HG03378 (cell line): ENCODE results near the gene SHC3.

Experiments
- ATAC-seq: cut with Tn5 transposase; IDR thresholded peaks from one replicate; pipeline ENCODE4 v1.9.1; 2021; ENCODE audit warnings: mild to moderate bottlenecking, moderate library complexity; ENCODE audit not compliant: unreplicated experiment

The SHC3 gene

DNA sequence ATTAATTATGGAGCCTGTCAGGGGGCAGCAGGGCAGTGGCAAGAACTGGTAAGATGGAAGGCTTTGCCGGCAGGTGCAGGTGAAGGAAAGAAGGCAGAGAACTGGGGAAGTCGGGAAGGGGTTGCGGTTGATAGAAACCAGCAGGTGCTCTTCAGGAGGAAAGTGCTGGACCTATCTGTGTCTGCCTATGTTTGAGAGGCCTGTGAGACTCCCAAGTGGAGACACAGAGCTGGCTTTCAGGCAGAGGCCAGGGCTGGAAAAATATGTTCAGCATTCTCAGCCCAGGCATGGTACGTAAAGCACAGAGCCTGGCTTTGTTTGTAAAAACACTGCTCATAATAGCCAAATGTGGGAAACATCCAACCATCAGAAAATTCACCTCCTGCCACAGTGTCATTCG lies 117.8 kb downstream of the SHC3 start:
- ATAC-seq, result no peak

GRCh38 chr9:89059925-89060506 lies 118.6 kb downstream of the SHC3 start:
- ATAC-seq, result no peak

DNA sequence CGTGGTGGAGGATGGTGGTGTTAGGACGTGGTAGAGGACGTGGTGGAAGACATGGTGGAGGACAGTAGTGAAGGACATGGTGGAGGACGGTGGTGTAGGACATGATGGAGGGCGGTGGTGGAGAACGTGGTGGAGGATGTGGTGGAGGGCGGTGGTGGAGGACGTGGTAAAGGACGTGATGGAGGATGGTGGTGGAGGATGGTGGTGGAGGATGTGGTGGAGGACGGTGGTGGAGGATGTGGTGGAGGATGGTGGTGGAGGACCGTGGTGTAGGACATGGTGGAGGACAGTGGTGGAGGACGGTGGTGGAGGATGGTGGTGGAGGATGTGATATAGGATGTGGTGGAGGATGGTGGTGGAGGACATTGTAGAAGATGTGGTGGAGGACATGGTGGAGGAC lies 119.7 kb downstream of the SHC3 start:
- no peak for ATAC-seq

DNA sequence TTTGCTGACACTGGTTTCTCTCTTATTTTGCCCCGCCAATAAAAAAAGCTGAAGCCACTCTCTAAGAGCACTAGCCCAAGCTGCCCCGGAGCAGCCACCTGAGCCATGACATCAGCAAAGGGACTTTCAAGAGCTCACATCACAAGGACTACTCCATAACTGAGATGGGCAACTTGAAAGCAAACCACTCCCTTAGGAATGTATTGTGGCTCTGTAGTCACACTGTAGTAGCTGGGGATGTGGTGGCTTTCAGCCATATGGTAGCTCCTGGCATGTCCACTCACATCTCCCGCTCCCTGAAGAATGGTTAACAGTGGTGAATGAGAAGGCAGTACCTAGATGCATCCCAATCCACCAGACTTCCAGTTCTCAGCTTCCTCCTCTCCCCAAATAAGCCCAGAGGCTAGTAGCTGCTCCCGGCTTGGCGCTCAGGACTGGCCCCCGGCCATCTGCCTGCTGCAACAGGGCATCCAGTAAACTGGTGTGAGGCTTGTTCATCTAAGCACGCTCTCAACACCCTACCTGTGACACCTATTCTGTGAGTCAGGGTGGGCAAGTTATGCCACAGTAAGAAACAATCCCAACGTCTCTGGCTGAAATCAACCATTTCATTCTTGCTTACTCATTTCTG lies 123.6 kb downstream of the SHC3 start:
- ATAC-seq, result no peak

- no peak for ATAC-seq
Measured at GRCh38 chr9:89053301-89053700, 125.3 kb downstream of the SHC3 start.

DNA sequence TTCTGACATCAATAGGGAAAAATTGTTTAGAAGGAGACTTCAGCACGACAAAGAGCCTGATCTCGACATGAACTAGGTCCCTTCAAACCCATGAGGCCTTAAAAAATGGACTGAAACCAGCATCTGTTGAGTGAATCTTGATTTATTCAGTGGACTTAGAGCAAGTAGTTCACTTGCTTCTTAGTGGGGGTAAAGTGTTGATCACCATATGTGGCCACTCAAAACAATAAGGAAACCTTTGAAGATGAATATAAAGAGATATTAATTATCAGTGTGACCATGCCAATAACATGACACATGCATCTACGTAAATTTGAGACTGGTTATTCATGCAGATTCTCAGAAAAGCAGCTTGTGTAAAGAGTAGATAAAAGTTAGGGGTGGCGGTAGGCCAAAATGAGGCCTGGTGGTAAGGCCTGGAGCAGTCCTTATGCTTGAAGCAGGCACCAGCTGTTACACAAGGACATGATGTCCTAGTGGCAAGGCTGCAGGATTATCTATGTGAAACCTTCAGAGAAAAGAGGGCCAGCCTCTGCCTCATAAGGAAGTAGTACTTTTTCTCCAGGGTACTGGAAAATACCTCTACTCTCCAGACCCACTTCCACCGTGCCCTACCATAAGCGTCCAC lies 126.0 kb downstream of the SHC3 start:
- ATAC-seq, result no peak

GRCh38 chr9:89051421-89052025 lies 127.1 kb downstream of the SHC3 start:
- no peak for ATAC-seq

DNA sequence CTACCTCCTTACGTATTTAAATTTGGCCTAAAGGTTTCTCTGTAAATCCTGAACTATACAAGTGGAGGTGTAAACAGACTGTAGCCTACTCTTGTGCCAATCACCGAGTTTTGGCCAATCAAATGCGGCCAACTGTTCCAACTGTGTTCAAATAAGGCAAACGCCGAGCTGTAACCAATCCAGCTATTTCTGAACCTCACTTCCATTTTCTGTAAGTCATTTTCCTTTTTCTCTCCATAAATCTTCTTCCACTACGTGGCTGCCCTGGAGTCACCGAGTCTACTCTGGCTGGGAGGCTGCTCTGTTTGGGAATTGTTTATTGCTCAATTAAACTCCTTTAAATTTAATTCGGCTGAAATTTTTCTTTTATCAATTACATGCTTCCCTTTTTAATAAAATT lies 129.0 kb downstream of the SHC3 start:
- ATAC-seq, result no peak

- no peak for ATAC-seq
Measured at GRCh38 chr9:89048616-89049015, 130.0 kb downstream of the SHC3 start.

GRCh38 chr9:89047667-89048066 lies 131.0 kb downstream of the SHC3 start:
- no peak for ATAC-seq

- no peak for ATAC-seq
Measured at GRCh38 chr9:89046832-89047231, 131.8 kb downstream of the SHC3 start.

DNA sequence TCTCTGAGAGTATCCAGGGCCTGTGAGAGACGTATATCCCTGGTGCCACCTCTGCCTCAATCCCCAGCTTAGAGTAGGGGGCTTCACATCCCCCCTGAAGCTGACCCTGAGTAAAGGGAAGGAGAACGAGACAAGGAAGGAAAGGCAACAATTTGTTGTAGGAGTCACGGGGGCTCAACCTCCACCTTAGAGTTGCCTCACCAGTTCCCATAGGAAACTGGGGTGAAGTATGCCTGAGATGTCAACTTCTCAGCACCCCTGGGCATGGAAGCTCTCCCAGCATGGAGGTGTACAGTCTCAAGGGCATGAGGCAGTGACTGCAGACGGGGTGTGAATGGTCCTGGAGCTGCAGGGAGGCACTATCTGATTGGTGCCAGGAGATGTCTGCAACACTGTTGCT lies 133.7 kb downstream of the SHC3 start:
- no peak for ATAC-seq

GRCh38 chr9:89044104-89044503 lies 134.5 kb downstream of the SHC3 start:
- ATAC-seq, result no peak

DNA sequence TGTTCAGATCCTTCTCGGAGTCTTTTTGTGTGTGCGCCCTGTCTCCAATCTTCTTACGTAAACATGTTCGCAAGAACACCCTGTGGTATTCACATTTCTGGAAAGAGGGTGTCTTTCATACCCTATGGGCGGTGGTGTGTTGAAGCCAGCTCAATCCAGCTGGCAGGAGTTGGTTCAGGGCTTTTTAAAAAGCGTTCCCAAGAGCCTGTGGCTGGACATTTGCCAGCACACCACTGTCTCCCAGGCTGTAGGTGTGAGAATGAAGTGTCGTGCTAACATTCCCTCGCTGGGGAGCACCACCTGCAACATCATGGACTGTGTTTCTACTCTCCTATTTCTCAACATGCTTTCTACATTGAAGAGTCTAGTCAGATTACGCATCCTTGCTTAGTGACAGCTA lies 135.6 kb downstream of the SHC3 start:
- no peak for ATAC-seq

DNA sequence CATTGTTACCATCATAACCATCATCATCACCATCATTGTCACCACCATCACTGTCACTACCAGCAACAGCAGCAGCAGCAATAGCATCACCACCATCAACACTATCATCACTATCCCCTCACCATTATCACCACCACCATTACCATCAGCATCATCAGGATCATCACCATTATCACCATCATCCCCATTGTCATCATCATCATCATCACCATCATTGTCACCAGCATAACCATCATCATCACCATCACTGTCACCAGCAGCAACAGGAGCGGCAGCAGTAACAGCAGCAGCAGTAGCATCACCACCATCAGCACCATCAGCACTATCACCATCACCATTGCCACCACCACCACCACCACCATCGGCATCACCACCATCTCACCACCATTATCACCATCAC lies 139.0 kb downstream of the SHC3 start:
- ATAC-seq, result no peak

DNA sequence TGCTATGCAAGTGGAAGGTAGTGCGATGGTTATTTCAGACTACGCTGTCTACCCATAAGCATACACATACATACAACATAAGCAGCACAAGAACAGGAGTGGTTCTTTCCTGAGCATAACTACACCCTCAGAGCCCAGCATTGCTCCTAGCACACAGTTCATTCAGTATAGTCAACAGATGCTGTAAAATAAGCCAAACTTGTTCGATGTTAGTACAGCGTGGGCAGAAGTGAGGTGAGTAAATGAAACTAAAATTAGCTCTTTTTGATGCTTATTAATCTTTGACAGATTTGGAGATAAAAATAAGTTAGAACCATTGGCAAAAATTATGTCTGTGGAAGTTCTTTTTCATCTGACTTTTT lies 139.5 kb downstream of the SHC3 start:
- no peak for ATAC-seq

- ATAC-seq, result no peak
Measured at GRCh38 chr9:89038382-89039103, 140.1 kb downstream of the SHC3 start.

GRCh38 chr9:89037891-89038290 lies 140.7 kb downstream of the SHC3 start:
- ATAC-seq, result no peak

DNA sequence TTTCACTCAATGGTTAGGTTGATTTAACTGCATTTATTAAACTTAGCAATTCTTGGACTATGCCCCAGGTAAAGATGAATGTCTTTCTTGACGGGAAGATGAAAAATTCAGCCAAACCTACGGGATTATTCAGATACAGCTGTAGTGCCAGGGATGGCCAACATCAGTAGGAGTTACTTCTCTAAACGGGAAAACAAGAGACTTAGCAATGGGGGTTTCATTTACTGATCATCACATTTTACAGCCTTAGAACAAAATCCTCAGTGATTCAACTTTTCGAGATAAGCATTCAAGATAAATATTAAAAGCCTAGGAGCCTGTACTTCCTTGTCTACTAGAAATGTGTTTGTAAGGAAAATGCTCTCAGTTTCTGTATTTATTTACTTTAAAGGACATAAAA lies 141.3 kb downstream of the SHC3 start:
- no peak for ATAC-seq

GRCh38 chr9:89036891-89037290 lies 141.7 kb downstream of the SHC3 start:
- no peak for ATAC-seq

DNA sequence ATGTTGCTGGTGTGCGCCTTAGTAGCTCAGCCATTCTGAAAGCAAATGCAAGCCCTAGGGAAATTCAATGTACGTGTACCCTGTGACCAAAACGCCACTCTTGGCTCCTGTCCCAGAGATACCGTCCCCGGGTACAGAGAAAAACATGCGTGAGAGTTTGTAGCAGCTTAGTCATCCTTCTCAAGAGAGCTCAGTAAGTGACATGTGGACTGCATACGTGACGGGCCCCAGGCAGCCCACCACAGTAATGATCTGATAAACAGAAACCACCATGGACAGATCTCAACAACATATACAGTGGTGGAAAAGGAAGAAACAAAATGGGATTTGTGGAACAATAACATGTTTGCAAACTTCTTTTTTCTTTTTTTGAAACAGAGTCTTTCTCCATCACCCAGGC lies 142.2 kb downstream of the SHC3 start:
- no peak for ATAC-seq

- ATAC-seq, result no peak
Measured at GRCh38 chr9:89032661-89033060, 146.0 kb downstream of the SHC3 start.
